K562 (cell line): Measurements from ENCODE around the gene DUSP3. TPM values are rescaled to one million over a fixed set of nuclear protein-coding genes. Genes with fewer than 3 reads are reported as not detected.

Source experiments
- ATAC-seq: fragments of 200-7000 bp; cut with Tn5 transposase; 3 replicates; pipeline ENCODE4 v1.9.1; 2020; ENCODE audit warnings: moderate library complexity
- BruUV-seq: library from RNA; stranded (reverse); fragments of 400-500 nt; replicated peaks from 2 replicates; lab custom pipeline; 2021; lab: Mats Ljungman, UMichigan
- CTCF ChIA-PET: fragments of 300-600 bp; formaldehyde crosslinking; extraction: SDS; loops from one replicate; lab custom pipeline; 2021; ENCODE audit warnings: low intra/inter-chr PET ratio; lab: Yijun Ruan, JAX
- POLR2A ChIA-PET: fragments of 300-600, 350-650 bp; sonication (Branson Sonifier 250); formaldehyde crosslinking; extraction: SDS; loops from one replicate; lab custom pipeline; 2021; ENCODE audit warnings: antibody characterized with exemption, inconsistent platforms; lab: Yijun Ruan, JAX
- DNase-seq, 4 experiments: peaks; one replicate each; pipeline versions ENCODE4 v3.0.0 to v3.0.0-alpha.2; 2011 to 2018; ENCODE audit warnings: low spot score in 3 of 4, mixed read lengths in 3 of 4; ENCODE audit errors: extremely low read depth in 1 of 4
- FAIRE-seq: peaks from 2 replicates; lab custom pipeline; 2011; peaks lifted over from hg19 to GRCh38; lab: Jason Lieb, UNC
- H2AFZ ChIP-seq: 2 replicates; pipeline ENCODE4 v1.6.0; 2011; ENCODE audit warnings: low read depth, low read length, control low read depth, inconsistent platforms
- H3K27ac ChIP-seq: fragments of 200-600 bp; 3 replicates; pipeline ENCODE4 v1.8.0; 2011; ENCODE audit warnings: low read depth, mild to moderate bottlenecking, control low read depth, inconsistent platforms, low read length, moderate library complexity, mixed read lengths; ENCODE audit errors: extremely low read depth
- H3K27me3 ChIP-seq, 2 experiments: fragments of 300-600 bp in 1 of 2; 2 replicates in 1 of 2; 3 replicates in 1 of 2; pipeline versions ENCODE4 v1.6.0 to v1.8.0; 2011; ENCODE audit warnings: inconsistent platforms in 2 of 2, low read length in 2 of 2, mild to moderate bottlenecking in 1 of 2, mixed read lengths in 1 of 2, moderate library complexity in 1 of 2; ENCODE audit not compliant: control insufficient read depth in 2 of 2, insufficient read depth in 2 of 2
- H3K36me3 ChIP-seq: fragments of 300-600 bp; 3 replicates; pipeline ENCODE4 v1.8.0; 2011; ENCODE audit warnings: mild to moderate bottlenecking, low read length, inconsistent platforms; ENCODE audit not compliant: control insufficient read depth, insufficient read depth
- H3K4me1 ChIP-seq, 2 experiments: fragments of 200-600 bp in 1 of 2; replicated peaks in 1 of 2; 2 replicates in 1 of 2; 3 replicates in 1 of 2; pipeline versions ENCODE4 v1.5.1 to v1.8.0; 2011; ENCODE audit warnings: inconsistent platforms in 2 of 2, low read length in 2 of 2, mild to moderate bottlenecking in 1 of 2, mixed read lengths in 1 of 2, moderate library complexity in 1 of 2; ENCODE audit not compliant: control insufficient read depth in 2 of 2, insufficient read depth in 2 of 2
- H3K4me2 ChIP-seq: 2 replicates; pipeline ENCODE4 v1.6.1; 2011; ENCODE audit warnings: low read length, control low read depth, inconsistent platforms, mixed read lengths; ENCODE audit not compliant: insufficient read depth
- H3K4me3 ChIP-seq: fragments of 200-600 bp; sonication (generic), shearing (Covaris generic); 2 replicates; pipeline ENCODE4 v1.5.1; 2016; ENCODE audit warnings: control low read depth, inconsistent platforms
- H3K79me2 ChIP-seq: fragments of 200-600 bp; 3 replicates; pipeline ENCODE4 v1.8.0; 2011; ENCODE audit warnings: low read length, inconsistent platforms; ENCODE audit not compliant: control insufficient read depth, insufficient read depth
- H3K9ac ChIP-seq, 2 experiments: 2 replicates each; pipeline versions ENCODE4 v1.6.0 to v1.6.1; 2011; ENCODE audit warnings: low read depth in 2 of 2, low read length in 2 of 2, control low read depth in 1 of 2, inconsistent platforms in 1 of 2, mild to moderate bottlenecking in 1 of 2, mixed read lengths in 1 of 2; ENCODE audit not compliant: insufficient read depth in 1 of 2
- H3K9me1 ChIP-seq: one replicate; pipeline ENCODE4 v1.6.0; 2011; ENCODE audit warnings: inconsistent platforms, mild to moderate bottlenecking, low read length, moderate library complexity; ENCODE audit not compliant: control insufficient read depth, insufficient read depth
- H3K9me3 ChIP-seq: replicated peaks from 2 replicates; pipeline ENCODE4 v1.5.1; 2011; ENCODE audit warnings: low read depth, low read length, inconsistent platforms; ENCODE audit not compliant: control insufficient read depth, insufficient read depth
- H4K20me1 ChIP-seq: replicated peaks from 2 replicates; pipeline ENCODE4 v1.6.1; 2011; ENCODE audit warnings: low read length, inconsistent platforms, mixed read lengths; ENCODE audit not compliant: control insufficient read depth, insufficient read depth
- ETS2 ChIP-seq: IDR thresholded peaks from 2 replicates; pipeline ENCODE4 v1.6.1; 2016; ENCODE audit warnings: borderline replicate concordance, missing genetic modification characterization, mild to moderate bottlenecking, moderate library complexity, missing compliant biosample characterization; ENCODE audit not compliant: poor library complexity, severe bottlenecking
- NFIX ChIP-seq: fragments of 250-450 bp; sonication (Bioruptor Pico); IDR thresholded peaks from 2 replicates; pipeline ENCODE4 v1.4.0; 2020; ENCODE audit warnings: low read depth, mild to moderate bottlenecking, moderate library complexity
- SIRT6 ChIP-seq: IDR thresholded peaks from one replicate; pipeline ENCODE4 v1.6.1; 2012; ENCODE audit warnings: low read depth, mild to moderate bottlenecking, control low read depth, inconsistent platforms, low read length, moderate library complexity
- THAP12 ChIP-seq: fragments of 250-450 bp; sonication (Bioruptor Pico); IDR thresholded peaks from 2 replicates; pipeline ENCODE4 v1.9.0; 2021; ENCODE audit warnings: mild to moderate bottlenecking, inconsistent platforms
- TRIM25 ChIP-seq: fragments of 450-650 bp; IDR thresholded peaks from 2 replicates; pipeline ENCODE4 v1.7.0; 2016; ENCODE audit warnings: borderline replicate concordance
- TSHZ1 ChIP-seq: fragments of 250-450 bp; sonication (Bioruptor Pico); IDR thresholded peaks from 2 replicates; pipeline ENCODE4 v1.4.0; 2020; ENCODE audit warnings: mild to moderate bottlenecking, moderate library complexity
- WGBS: fragments of 100-300 bp; shearing (Covaris generic); methylation state at CpG from one replicate; pipeline ENCODE4 v1.1.6; 2016; ENCODE audit warnings: low coverage, mixed read lengths; ENCODE audit not compliant: insufficient coverage; ENCODE audit errors: missing lambda C conversion rate; 5-methylcytosine and 5-hydroxymethylcytosine counted together
- in situ Hi-C: fragments of 300-500 bp; cut with MboI; formaldehyde crosslinking; loops from 4 replicates; pipeline ENCODE4 v1.15.0; 2018; ENCODE audit warnings: inconsistent platforms, mixed read lengths
- intact Hi-C: fragments of 100-400 bp; cut with micrococcal nuclease; formaldehyde crosslinking; loops from 2 replicates; pipeline ENCODE4 v1.14.2; 2022
- polyA plus RNA-seq, 8 experiments: library from polyadenylated mRNA; depleted of rRNA in 4 of 8; stranded (reverse) in 5 of 8; unstranded in 3 of 8; fragments of >200 nt; fragmentation: Nextera tagmentation in 2 of 8; fragmentation: Illumina TruSeq in 1 of 8; extraction: Ambion mirVana in 2 of 8; extraction: Trizol in 1 of 8; gene quantifications; 2 replicates each; pipeline versions ENCODE4 v1.2.1 to v1.2.3, GENCODE V29; 2011 to 2014; ENCODE audit warnings: inconsistent platforms in 1 of 8, missing spikeins in 1 of 8
- total RNA-seq, 7 experiments: library from RNA; depleted of rRNA in 6 of 7; stranded (reverse); fragments of >200 nt in 6 of 7; fragmentation: Illumina TruSeq in 2 of 7; extraction: Trizol in 2 of 7; gene quantifications; 2 replicates each; pipeline versions ENCODE4 v1.2.1 to v1.2.3, GENCODE V29; 2011 to 2021; ENCODE audit warnings: low replicate concordance in 1 of 7

DUSP3 gene
- total and polyA plus RNA-seq, 9 of the 15 experiments (the other 6 are each of a cell fraction or from before 2014, with no cell fraction given): 4.1 to 19.8 (median 12.3) TPM

- Histone ChIP-seq H3K27ac (no peak overlapping the region), H3K9me1 (no peaks in the 10 kb centered on the region), H3K36me3 (no peaks in the 10 kb centered on the region), H3K4me2 (no peak overlapping the region), H3K79me2 (no peaks in the 10 kb centered on the region), H2AFZ (no peak overlapping the region), H3K4me3 (no peak overlapping the region), H4K20me1 (no peaks in the 10 kb centered on the region), H3K27me3 (no peaks in the 10 kb centered on the region), H3K4me1 (peaks cover 0 to 3% of the 10 kb centered on the region in 2 experiments; a peak in 1 of 5 replicates), H3K9me3 (no peaks in the 10 kb centered on the region), H3K9ac (no peak overlapping the region)
- ATAC-seq (no peak), DNase-seq (no peak), FAIRE-seq (no peak)
- CTCF ChIA-PET: no interaction called here
- intact Hi-C loops (no loop called here), in situ Hi-C loops (no loop called here)
- no TSS peak for BruUV-seq
- WGBS: 57% methylated on average over 5 of the region's 5 CpGs
- POLR2A ChIA-PET: interaction anchor here (0.5 to 3.5 kb wide), 2 partner anchors 9 to 82 kb away, joined by 3 to 32 read pairs; no protein-coding TSS in a partner anchor
- no peak for TF ChIP-seq NFIX
- TF ChIP-seq TRIM25: no peak
- TF ChIP-seq ETS2 (tag): no peak
- TF ChIP-seq SIRT6: no peak
- no peak for TF ChIP-seq THAP12 (CRISPR knock-in tag)
- no peak for TF ChIP-seq TSHZ1
Observed at GRCh38 chr17:43818966-43819365, 40.2 kb upstream of the DUSP3 start.
